Vagina (tissue), 2 donors: ENCODE data around the gene YPEL4. TPM values are rescaled to one million over a fixed set of nuclear protein-coding genes. Genes with fewer than 3 reads are reported as not detected.

Experiments used
- DNase-seq, 2 donors: peaks; one replicate each; pipeline ENCODE4 v3.0.0-alpha.2; 2017; ENCODE audit errors: extremely low spot score in 2 of 2
- H3K27ac ChIP-seq: fragments of 200-600 bp; sonication (generic); one replicate; pipeline ENCODE4 v1.5.1; 2019
- H3K27me3 ChIP-seq: fragments of 200-600 bp; sonication (generic); one replicate; pipeline ENCODE4 v1.5.1; 2019
- H3K36me3 ChIP-seq, 2 donors: fragments of 200-600 bp; sonication (generic); one replicate each; pipeline ENCODE4 v1.5.1; 2017 to 2019
- H3K4me1 ChIP-seq: fragments of 200-600 bp; sonication (generic); one replicate; pipeline ENCODE4 v1.5.1; 2019
- H3K4me3 ChIP-seq, 2 donors: fragments of 200-600 bp; sonication (generic); 1 replicate in 1 of 2; 2 replicates in 1 of 2; pipeline ENCODE4 v1.5.1; 2016 to 2019
- H3K9me3 ChIP-seq: fragments of 200-600 bp; sonication (generic); one replicate; pipeline ENCODE4 v1.5.1; 2019
- POLR2A ChIP-seq, 2 donors: fragments of 450-650 bp; IDR thresholded peaks; one replicate each; pipeline ENCODE4 v1.6.1; 2017; ENCODE audit warnings: antibody characterized with exemption in 2 of 2, mild to moderate bottlenecking in 2 of 2, moderate library complexity in 2 of 2
- POLR2AphosphoS5 ChIP-seq, 2 donors: sonication (generic); formaldehyde crosslinking; IDR thresholded peaks; one replicate each; pipeline ENCODE4 v1.9.0; 2017; ENCODE audit warnings: antibody characterized with exemption in 2 of 2, mild to moderate bottlenecking in 2 of 2, low read depth in 1 of 2; ENCODE audit not compliant: insufficient read depth in 1 of 2
- intact Hi-C: fragments of 100-400 bp; cut with DNase I; formaldehyde crosslinking; loops from one replicate; pipeline ENCODE4 v1.15.1; 2023
- total RNA-seq: library from RNA; depleted of rRNA; stranded (reverse); fragments of >200 nt; gene quantifications from one replicate; pipeline ENCODE4 v1.2.3, GENCODE V29; 2016
- TF ChIP-seq, protein P1 (sequence below), 3 experiments: fragments of 450-650 bp in 2 of 3; fragments of 200-600 bp in 1 of 3; sonication (generic) in 1 of 3; IDR thresholded peaks; one replicate each; pipeline ENCODE4 v1.5.1; 2017 to 2019; ENCODE audit warnings: antibody characterized with exemption in 3 of 3, mild to moderate bottlenecking in 2 of 3, moderate library complexity in 2 of 3

The YPEL4 gene
- total RNA-seq, 1 donor from 2014 or later, result 2.7 TPM

DNA sequence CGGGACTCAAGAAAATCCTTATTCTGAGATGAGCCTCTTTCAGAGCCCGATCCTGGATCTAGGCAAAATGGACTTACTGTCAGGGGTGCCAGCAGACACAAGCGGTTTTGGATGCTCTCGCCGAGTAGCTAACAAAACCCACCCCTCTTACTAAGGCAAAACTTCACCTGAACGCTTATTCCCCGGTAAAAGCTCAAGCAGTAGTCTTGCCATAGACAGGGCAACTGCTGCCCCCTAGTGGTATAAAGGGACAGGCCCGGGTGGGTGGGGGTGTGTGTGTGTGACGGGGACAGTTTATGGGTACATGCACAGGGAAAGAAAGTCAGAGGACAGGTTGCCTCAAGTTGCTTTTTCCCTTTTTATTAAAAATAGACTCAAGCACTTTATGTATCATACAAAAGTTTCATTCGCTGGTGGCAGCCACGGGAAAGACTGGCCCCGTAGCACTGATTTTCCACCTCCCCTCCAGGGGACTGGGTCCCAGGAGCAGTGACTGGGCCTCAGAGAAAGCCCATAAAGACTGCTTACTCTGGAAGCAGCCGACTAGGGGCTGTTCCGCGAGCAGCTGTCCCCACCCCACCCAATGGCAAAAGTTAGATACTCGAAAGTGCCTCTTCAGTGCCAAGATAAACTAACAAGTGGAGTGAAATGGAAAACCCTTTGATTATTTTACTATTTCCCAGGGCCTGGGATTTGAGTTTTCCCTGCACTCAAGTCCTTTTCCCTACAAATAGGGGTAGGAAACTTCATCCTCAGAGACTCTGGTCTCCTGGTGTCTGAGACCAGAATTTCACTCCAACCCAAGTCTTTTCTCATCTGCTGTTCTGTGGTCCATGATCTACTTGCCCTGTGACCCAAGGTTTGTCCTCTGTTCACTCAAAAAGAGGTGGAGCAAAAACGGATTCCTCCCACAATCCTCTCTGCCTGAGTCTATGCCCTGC is 4.7 kb downstream of the YPEL4 start:
- no peak overlapping the region for H3K4me3 ChIP-seq
- H3K27ac ChIP-seq, result peak overlapping the region; percentile 75
- no peaks in the 10 kb centered on the region for H3K27me3 ChIP-seq
- DNase-seq, result no peak
- TF ChIP-seq POLR2AphosphoS5 (IDR thresholded peaks at IDR 0.05; ENCODE audit: insufficient read depth in 1 of 2, low read depth in 1 of 2) (peak in 1 of 2 donors; percentile 13), POLR2A (IDR thresholded peaks at IDR 0.05) (no peak)
- TF ChIP-seq, protein P1, sequence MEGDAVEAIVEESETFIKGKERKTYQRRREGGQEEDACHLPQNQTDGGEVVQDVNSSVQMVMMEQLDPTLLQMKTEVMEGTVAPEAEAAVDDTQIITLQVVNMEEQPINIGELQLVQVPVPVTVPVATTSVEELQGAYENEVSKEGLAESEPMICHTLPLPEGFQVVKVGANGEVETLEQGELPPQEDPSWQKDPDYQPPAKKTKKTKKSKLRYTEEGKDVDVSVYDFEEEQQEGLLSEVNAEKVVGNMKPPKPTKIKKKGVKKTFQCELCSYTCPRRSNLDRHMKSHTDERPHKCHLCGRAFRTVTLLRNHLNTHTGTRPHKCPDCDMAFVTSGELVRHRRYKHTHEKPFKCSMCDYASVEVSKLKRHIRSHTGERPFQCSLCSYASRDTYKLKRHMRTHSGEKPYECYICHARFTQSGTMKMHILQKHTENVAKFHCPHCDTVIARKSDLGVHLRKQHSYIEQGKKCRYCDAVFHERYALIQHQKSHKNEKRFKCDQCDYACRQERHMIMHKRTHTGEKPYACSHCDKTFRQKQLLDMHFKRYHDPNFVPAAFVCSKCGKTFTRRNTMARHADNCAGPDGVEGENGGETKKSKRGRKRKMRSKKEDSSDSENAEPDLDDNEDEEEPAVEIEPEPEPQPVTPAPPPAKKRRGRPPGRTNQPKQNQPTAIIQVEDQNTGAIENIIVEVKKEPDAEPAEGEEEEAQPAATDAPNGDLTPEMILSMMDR (IDR thresholded peaks at IDR 0.05), result peak; percentile 57 to 83 (median 65)
- no peaks in the 10 kb centered on the region for H3K36me3 ChIP-seq
- peaks cover 72% of the 10 kb centered on the region for H3K4me1 ChIP-seq
- H3K9me3 ChIP-seq, result no peaks in the 10 kb centered on the region
- intact Hi-C loops, result loop anchor here (2.0 to 10.0 kb wide), 4 partner anchors 50 to 320 kb away; partner anchors contain the start of genes TNKS1BP1 and UBE2L6

DNA sequence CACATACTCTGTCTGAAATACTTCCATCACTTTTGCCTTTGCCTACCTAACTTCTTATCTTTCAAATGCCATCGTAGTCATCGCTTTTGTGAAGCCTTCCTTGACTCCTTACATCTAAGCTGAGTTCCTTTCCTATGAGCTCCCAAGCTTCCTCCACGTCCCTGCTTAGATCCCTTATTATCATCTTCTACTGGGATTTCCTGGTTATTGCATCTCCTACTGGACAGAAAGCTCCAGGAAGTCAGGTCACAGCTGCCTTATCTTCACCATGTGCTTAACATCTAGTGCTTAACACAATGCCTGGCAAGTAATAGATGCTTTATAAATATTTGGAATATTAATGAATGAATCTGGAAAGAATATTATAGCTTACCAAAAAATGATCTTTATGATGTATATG is 5.9 kb downstream of the YPEL4 start:
- intact Hi-C loops, result loop anchor here (2.0 to 10.0 kb wide), 4 partner anchors 49 to 319 kb away; partner anchors contain the start of genes TNKS1BP1 and UBE2L6
- Histone ChIP-seq H3K4me3 (no peak overlapping the region), H3K27ac (no peak overlapping the region), H3K27me3 (no peaks in the 10 kb centered on the region), H3K36me3 (no peaks in the 10 kb centered on the region), H3K9me3 (no peaks in the 10 kb centered on the region), H3K4me1 (peaks cover 74% of the 10 kb centered on the region)
- DNase-seq, result no peak
- TF ChIP-seq POLR2A (IDR thresholded peaks at IDR 0.05), result no peak
- TF ChIP-seq POLR2AphosphoS5 (IDR thresholded peaks at IDR 0.05; ENCODE audit: insufficient read depth in 1 of 2, low read depth in 1 of 2), result no peak
- TF ChIP-seq, protein P1 (IDR thresholded peaks at IDR 0.05), result no peak

DNA sequence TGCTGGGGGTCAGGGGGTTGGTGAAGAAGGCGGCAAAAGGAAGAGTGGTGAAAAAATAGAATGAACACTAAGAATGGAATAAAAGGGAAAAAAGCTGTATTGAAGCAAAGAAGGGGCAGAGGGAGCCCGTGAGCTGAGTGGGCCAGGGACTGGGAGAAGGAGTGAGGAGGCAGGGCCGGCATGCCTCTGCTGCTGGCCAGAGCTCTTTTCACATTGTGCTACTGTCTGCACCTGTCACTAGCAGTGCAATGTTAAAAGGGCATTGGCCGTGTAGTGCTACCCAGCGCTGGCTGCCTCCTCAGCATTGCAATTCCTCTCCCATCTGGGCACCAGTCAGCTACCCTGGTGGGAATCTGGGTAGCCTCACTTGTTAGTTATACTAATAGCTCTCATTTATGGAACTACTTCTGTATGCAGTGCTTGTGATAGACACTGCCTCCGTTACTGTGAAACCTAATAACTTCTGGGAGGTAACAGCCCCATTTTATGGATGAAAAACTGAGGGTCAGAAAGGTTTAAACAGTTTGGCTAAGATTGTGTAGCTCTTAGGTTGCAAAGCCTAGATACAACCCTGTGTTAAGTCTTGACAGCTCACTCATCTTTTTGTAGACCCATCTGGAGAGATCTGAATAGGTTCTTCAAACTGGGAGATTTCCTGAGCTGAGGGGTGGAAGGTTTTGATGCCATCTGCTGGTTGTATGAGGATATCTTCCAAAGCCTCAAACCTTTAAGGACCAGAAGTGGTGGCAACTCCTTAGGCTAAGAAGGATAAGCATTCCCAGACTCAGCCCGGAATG is 8.5 kb downstream of the YPEL4 start:
- H3K27me3 ChIP-seq, result no peaks in the 10 kb centered on the region
- H3K4me1 ChIP-seq, result peaks cover 58% of the 10 kb centered on the region
- no peak overlapping the region for H3K4me3 ChIP-seq
- peak overlapping the region; percentile 80 for H3K27ac ChIP-seq
- no peaks in the 10 kb centered on the region for H3K9me3 ChIP-seq
- H3K36me3 ChIP-seq, result no peaks in the 10 kb centered on the region
- intact Hi-C loops, result loop anchor here (10.0 kb wide), 2 partner anchors 186 to 316 kb away; partner anchors contain the start of gene TNKS1BP1
- TF ChIP-seq, protein P1 (IDR thresholded peaks at IDR 0.05), result peak in 2 of 3 experiments; percentile 42 to 46
- no peak for TF ChIP-seq POLR2A (IDR thresholded peaks at IDR 0.05)
- no peak for DNase-seq

DNA sequence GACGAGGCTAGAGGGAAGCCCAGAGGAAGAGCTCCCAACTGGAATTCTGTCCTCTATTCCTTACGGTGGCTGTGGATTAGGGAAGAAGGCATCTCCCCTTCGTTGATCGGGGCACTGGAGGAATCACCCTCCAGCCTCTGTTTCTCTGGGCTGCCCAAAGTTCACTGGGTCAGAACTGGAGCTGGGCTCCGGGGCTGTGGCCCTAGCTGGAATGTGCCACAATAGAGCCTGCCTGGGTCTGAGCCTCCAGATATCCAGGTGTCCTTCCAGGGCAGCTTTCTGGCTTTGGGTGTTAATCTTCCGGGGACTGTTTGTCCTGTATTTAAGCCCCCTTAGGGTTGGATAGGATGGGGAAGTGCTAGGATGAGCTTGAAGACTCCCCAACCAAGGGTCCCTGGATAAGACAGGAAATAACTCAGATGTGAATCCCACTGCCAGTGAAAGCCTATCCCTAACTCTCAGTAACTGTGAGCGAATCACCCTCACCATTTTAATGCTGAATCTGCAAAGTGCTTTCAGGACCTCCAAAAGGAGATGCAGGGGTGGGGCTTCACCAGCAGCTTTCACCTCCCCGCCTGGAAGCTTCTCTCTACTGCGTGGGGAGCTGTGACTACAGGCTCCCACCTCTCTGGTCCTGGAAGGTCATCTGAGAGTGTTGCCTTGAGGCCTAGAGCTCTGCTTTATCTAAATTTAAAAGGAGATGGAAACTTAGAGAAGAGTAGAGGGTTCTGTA is 9.5 kb downstream of the YPEL4 start:
- no peaks in the 10 kb centered on the region for H3K36me3 ChIP-seq
- intact Hi-C loops, result loop anchor here (10.0 kb wide), 2 partner anchors 185 to 315 kb away; partner anchors contain the start of gene TNKS1BP1
- H3K4me3 ChIP-seq, result peak overlapping the region; percentile 66 to 93
- H3K9me3 ChIP-seq, result no peaks in the 10 kb centered on the region
- no peaks in the 10 kb centered on the region for H3K27me3 ChIP-seq
- peak overlapping the region; percentile 80 for H3K27ac ChIP-seq
- peaks cover 48% of the 10 kb centered on the region for H3K4me1 ChIP-seq
- DNase-seq, result no peak
- TF ChIP-seq POLR2A (IDR thresholded peaks at IDR 0.05) (no peak), POLR2AphosphoS5 (IDR thresholded peaks at IDR 0.05; ENCODE audit: insufficient read depth in 1 of 2, low read depth in 1 of 2) (no peak)
- TF ChIP-seq, protein P1 (IDR thresholded peaks at IDR 0.05), result no peak
